ENCODE measurements around the gene TMEM244.

- TF ChIP-seq GATA2 (IDR thresholded peaks at IDR 0.05; ENCODE audit: low read depth, low read length) (no peak), GATA3 (IDR thresholded peaks at IDR 0.05; ENCODE audit: low read depth, low read length) (no peak)
Observed at GRCh38 chr6:129843573-129843972, 17.5 kb downstream of the TMEM244 start.
